GM12801 (cell line): Measurements from ENCODE around the gene CFAP70.

ENCODE experiments used
- TF ChIP-seq, protein P1 (sequence below): IDR thresholded peaks from one replicate; pipeline ENCODE4 v1.5.1; 2011; ENCODE audit warnings: control low read depth; ENCODE audit not compliant: insufficient read length; ENCODE audit errors: extremely low read depth

Gene CFAP70

GRCh38 chr10:73366381-73367298 lies 8.0 kb upstream of the CFAP70 start:
- TF ChIP-seq, protein P1, sequence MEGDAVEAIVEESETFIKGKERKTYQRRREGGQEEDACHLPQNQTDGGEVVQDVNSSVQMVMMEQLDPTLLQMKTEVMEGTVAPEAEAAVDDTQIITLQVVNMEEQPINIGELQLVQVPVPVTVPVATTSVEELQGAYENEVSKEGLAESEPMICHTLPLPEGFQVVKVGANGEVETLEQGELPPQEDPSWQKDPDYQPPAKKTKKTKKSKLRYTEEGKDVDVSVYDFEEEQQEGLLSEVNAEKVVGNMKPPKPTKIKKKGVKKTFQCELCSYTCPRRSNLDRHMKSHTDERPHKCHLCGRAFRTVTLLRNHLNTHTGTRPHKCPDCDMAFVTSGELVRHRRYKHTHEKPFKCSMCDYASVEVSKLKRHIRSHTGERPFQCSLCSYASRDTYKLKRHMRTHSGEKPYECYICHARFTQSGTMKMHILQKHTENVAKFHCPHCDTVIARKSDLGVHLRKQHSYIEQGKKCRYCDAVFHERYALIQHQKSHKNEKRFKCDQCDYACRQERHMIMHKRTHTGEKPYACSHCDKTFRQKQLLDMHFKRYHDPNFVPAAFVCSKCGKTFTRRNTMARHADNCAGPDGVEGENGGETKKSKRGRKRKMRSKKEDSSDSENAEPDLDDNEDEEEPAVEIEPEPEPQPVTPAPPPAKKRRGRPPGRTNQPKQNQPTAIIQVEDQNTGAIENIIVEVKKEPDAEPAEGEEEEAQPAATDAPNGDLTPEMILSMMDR: no peak

- TF ChIP-seq, protein P1: no peak
Observed at GRCh38 chr10:73364964-73365363, 6.3 kb upstream of the CFAP70 start.

GRCh38 chr10:73359492-73359891 lies 828 bp upstream of the CFAP70 start:
- TF ChIP-seq, protein P1: no peak

- TF ChIP-seq, protein P1: no peak
Observed at GRCh38 chr10:73357821-73358220, 843 bp downstream of the CFAP70 start.

- TF ChIP-seq, protein P1: no peak
Observed at GRCh38 chr10:73357166-73357565, 1.5 kb downstream of the CFAP70 start.

- TF ChIP-seq, protein P1: no peak
Observed at GRCh38 chr10:73344269-73344668, 14.4 kb downstream of the CFAP70 start.

DNA sequence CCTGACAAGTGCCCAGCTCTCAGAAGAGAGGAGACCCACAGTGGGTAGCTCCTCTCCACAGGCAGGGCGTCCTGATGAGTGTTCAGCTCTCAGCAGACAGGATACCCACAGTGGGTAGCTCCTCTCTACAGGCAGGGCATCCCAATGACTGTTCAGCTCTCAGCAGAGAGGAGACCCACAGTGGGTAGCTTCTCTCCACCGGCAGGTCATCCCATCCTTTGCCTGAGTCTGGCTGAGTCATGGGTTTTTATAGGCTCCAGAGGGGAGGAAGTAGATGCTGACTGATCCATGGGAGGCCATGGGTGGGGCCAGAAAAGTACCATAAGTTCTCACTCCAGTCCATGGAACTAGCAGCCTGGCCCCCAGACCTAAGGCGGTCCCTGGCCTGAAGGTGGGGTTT lies 18.5 kb downstream of the CFAP70 start:
- TF ChIP-seq, protein P1: no peak
